ACC112 (cell line): ENCODE measurements around the gene IQCM.
"Not testable (repeated sequence)": the region's sequence is repeated elsewhere in the genome, so short reads cannot be mapped to it uniquely, and the experiment has no call there.

ENCODE experiments used
- H2AFZ ChIP-seq: fragments of 200-600 bp; sonication (generic); one replicate; pipeline ENCODE4 v1.6.0; 2017; ENCODE audit warnings: antibody characterized with exemption, low read length; ENCODE audit not compliant: unreplicated experiment
- H3K27ac ChIP-seq: fragments of 200-600 bp; sonication (generic); 2 replicates; pipeline ENCODE4 v1.5.1; 2014; ENCODE audit warnings: low read depth, mild to moderate bottlenecking, antibody characterized with exemption, low read length, moderate library complexity
- H3K27me3 ChIP-seq: fragments of 200-600 bp; sonication (generic); 2 replicates; pipeline ENCODE4 v1.6.1; 2014; ENCODE audit warnings: mild to moderate bottlenecking, antibody characterized with exemption, low read length, moderate library complexity, mixed read lengths; ENCODE audit not compliant: insufficient read depth
- H3K36me3 ChIP-seq: fragments of 200-600 bp; sonication (generic); 2 replicates; pipeline ENCODE4 v1.6.1; 2016; ENCODE audit warnings: mild to moderate bottlenecking, antibody characterized with exemption, low read length, moderate library complexity, mixed read lengths; ENCODE audit not compliant: insufficient read depth
- H3K4me1 ChIP-seq: fragments of 200-600 bp; sonication (generic); one replicate; pipeline ENCODE4 v1.6.1; 2016; ENCODE audit warnings: low read length, mixed read lengths; ENCODE audit not compliant: insufficient read depth, unreplicated experiment, control insufficient read depth
- H3K4me3 ChIP-seq: fragments of 200-600 bp; sonication (generic); 2 replicates; pipeline ENCODE4 v1.5.1; 2014; ENCODE audit warnings: mild to moderate bottlenecking, low read depth, low read length
- H3K79me2 ChIP-seq: fragments of 200-600 bp; sonication (generic); one replicate; pipeline ENCODE4 v1.6.0; 2016; ENCODE audit warnings: low read length; ENCODE audit not compliant: control insufficient read depth, unreplicated experiment, insufficient read depth

IQCM gene

GRCh38 chr4:149523039-149523438 is 292.6 kb downstream of the IQCM start:
- H3K36me3 ChIP-seq = no peaks in the 10 kb centered on the region
- H3K4me3 ChIP-seq = no peak overlapping the region
- no peaks in the 10 kb centered on the region for H3K4me1 ChIP-seq
- no peaks in the 10 kb centered on the region for H3K27me3 ChIP-seq
- H2AFZ ChIP-seq = no peak overlapping the region
- no peaks in the 10 kb centered on the region for H3K79me2 ChIP-seq
- no peak overlapping the region for H3K27ac ChIP-seq

- H3K36me3 ChIP-seq = no peaks in the 10 kb centered on the region
- no peak overlapping the region for H3K27ac ChIP-seq
- H3K4me3 ChIP-seq = no peak overlapping the region
- no peaks in the 10 kb centered on the region for H3K27me3 ChIP-seq
- H3K4me1 ChIP-seq = no peaks in the 10 kb centered on the region
- peak overlapping the region; percentile 21 for H2AFZ ChIP-seq
- H3K79me2 ChIP-seq = no peaks in the 10 kb centered on the region
Observed at GRCh38 chr4:149521611-149522425, 293.8 kb downstream of the IQCM start.

DNA sequence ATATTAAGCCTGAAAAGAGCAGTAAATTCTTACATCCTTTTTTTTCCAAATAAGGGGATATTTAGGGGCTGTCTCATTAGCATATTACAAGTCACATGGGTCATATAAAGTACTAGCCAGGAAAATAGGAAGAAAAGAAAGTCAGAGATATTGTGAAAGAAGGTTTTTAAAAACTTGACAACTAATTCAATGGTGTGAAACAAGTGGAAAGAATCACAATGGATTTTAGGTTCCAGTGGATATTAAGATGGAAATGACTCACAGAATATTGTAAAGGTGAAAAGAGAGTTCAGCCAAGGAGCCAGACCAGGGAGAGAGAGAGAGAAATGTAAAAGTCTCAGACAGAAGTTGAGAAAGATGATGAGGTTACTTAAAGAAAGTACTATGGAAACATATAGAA is 297.2 kb downstream of the IQCM start:
- Histone ChIP-seq H3K27ac (no peak overlapping the region), H3K27me3 (no peaks in the 10 kb centered on the region), H3K79me2 (no peaks in the 10 kb centered on the region), H3K36me3 (no peaks in the 10 kb centered on the region), H2AFZ (no peak overlapping the region), H3K4me3 (no peak overlapping the region), H3K4me1 (no peaks in the 10 kb centered on the region)

GRCh38 chr4:149513081-149513480 is 302.6 kb downstream of the IQCM start:
- Histone ChIP-seq H3K4me3 (no peak overlapping the region), H3K36me3 (no peaks in the 10 kb centered on the region), H2AFZ (no peak overlapping the region), H3K4me1 (peaks cover 12% of the 10 kb centered on the region), H3K79me2 (no peaks in the 10 kb centered on the region), H3K27me3 (no peaks in the 10 kb centered on the region), H3K27ac (peak overlapping the region; percentile 62)

- Histone ChIP-seq H3K27ac (peak overlapping the region; percentile 62), H2AFZ (no peak overlapping the region), H3K4me3 (no peak overlapping the region), H3K27me3 (no peaks in the 10 kb centered on the region), H3K4me1 (peaks cover 12% of the 10 kb centered on the region), H3K36me3 (no peaks in the 10 kb centered on the region), H3K79me2 (no peaks in the 10 kb centered on the region)
Observed at GRCh38 chr4:149512501-149512900, 303.1 kb downstream of the IQCM start.

DNA sequence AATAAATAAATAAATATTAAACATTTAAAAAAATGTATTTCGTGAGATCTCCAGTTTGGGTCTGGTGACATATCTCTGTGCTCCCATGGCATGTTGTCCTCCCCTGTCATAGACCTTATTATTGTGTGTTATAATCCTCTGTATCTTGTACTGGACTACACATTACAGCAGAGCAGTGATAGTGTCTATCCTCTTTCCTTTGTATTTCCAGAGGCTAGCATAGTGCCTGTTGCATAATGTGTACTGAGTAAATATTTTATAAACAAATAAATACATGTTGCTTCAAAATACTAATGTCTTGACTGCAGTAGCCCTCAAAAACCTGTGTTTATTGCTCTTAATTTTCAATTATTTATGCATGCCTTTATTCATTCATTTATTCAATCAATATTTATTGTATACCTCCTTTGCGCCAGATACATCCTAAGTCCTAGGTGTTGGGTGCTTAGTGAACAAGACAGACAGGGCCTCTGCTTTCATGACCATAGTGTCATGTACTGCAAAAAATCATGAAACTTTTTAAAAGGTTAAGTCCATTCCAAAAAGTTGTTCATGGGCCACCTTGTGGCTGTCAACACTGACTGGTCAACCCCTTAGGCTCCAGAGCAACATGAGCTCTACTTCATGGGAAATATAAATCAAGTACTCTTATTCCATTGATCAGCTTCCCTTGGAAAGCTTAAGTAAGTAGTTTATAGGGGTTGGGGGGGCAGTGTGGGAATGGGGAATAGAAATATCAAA is 303.9 kb downstream of the IQCM start:
- Histone ChIP-seq H3K27ac (no peak overlapping the region), H2AFZ (no peak overlapping the region), H3K36me3 (no peaks in the 10 kb centered on the region), H3K27me3 (no peaks in the 10 kb centered on the region), H3K79me2 (no peaks in the 10 kb centered on the region), H3K4me1 (peaks cover 12% of the 10 kb centered on the region), H3K4me3 (no peak overlapping the region)

DNA sequence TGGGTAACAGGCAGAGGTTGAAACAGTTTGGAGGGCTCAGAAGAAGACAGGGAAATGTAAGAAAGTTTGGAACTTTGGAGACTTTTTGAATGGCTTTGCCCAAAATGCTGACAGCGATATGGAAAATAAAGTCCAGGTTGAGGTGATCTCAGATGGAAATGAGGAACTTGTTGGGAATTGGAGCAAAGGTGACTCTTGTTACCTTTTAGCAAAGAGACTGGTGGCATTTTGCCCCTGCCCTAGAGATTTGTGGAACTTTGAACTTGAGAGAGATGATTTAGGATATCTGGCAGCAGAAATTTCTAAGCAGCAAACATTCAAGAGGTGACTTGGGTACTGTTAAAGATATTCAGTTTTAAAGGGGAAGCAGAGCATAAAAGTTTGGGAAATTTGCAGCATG is 308.3 kb downstream of the IQCM start:
- H3K4me1 ChIP-seq, H2AFZ ChIP-seq, H3K79me2 ChIP-seq, H3K27me3 ChIP-seq, H3K27ac ChIP-seq, H3K4me3 ChIP-seq, H3K36me3 ChIP-seq: not testable (repeated sequence)

GRCh38 chr4:149500806-149501205 is 314.8 kb downstream of the IQCM start:
- Histone ChIP-seq H3K4me3 (no peak overlapping the region), H2AFZ (no peak overlapping the region), H3K36me3 (no peaks in the 10 kb centered on the region), H3K27me3 (no peaks in the 10 kb centered on the region), H3K4me1 (no peaks in the 10 kb centered on the region), H3K27ac (no peak overlapping the region), H3K79me2 (no peaks in the 10 kb centered on the region)

DNA sequence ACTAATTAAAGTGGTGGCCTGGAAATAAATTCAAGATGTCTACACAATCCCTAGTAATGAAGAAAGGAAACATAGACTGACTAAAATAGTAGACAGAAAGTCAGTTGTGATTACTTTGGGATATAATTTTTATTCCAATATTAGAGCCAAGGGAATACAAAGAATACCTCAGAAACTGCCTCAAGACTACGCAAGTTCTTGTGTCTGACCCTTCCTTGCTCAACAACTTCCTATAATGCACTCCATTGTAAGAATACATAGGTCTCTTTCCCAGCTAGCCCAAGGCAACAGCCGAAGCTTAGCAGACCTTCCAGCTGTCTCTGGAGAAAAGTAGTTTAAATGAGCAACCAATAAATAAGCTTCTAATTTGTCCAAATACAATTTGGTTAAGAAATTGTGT is 315.9 kb downstream of the IQCM start:
- no peak overlapping the region for H3K27ac ChIP-seq
- H3K4me1 ChIP-seq = no peaks in the 10 kb centered on the region
- H2AFZ ChIP-seq = no peak overlapping the region
- H3K4me3 ChIP-seq = no peak overlapping the region
- no peaks in the 10 kb centered on the region for H3K27me3 ChIP-seq
- no peaks in the 10 kb centered on the region for H3K36me3 ChIP-seq
- H3K79me2 ChIP-seq = no peaks in the 10 kb centered on the region

DNA sequence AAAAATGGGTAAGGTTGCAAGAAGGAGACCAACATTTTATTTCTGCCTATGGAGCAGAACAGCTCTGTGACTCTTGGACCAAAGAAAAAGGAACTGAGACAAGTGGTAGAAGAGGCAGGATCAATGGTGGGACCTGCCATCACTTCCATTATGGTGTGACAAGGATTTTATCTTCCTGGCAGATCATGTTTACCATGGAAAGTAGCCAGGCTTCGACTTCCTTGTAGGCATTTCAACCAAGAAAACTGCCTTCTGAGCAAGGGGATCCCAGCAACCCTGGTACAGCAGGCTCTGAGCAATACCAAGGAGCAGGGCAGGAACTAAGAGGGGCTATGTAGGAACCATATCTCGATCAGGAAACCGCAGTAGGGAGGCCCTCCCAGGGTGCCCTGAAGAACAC is 317.4 kb downstream of the IQCM start:
- Histone ChIP-seq H3K79me2 (no peaks in the 10 kb centered on the region), H3K4me1 (no peaks in the 10 kb centered on the region), H3K27ac (no peak overlapping the region), H3K4me3 (no peak overlapping the region), H3K36me3 (no peaks in the 10 kb centered on the region), H2AFZ (no peak overlapping the region), H3K27me3 (no peaks in the 10 kb centered on the region)

DNA sequence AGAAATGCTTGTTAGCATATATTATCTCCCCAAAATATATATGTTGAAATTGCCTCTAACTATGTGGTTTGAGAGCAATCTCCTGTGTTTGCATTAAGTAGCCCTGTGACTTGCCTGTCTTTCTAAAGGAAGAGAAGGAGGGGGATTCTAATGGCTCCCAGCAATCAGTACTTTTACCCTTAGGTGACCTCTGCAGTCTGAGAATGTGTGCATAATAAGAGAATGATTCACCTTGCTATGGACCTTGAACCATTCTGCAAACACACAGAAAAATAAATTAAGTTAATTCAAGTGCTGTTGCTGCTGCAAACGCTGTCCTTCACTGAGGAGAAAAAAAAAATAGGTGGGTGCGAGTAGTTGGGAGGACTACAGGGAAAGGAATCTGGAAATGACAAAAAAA is 322.2 kb downstream of the IQCM start:
- H3K27me3 ChIP-seq = no peaks in the 10 kb centered on the region
- H3K79me2 ChIP-seq = no peaks in the 10 kb centered on the region
- H3K4me3 ChIP-seq = no peak overlapping the region
- no peaks in the 10 kb centered on the region for H3K36me3 ChIP-seq
- no peaks in the 10 kb centered on the region for H3K4me1 ChIP-seq
- no peak overlapping the region for H2AFZ ChIP-seq
- no peak overlapping the region for H3K27ac ChIP-seq
